Endothelial cell of umbilical vein (primary cell): ENCODE data around the gene ZNF101. TPM values are rescaled to one million over a fixed set of nuclear protein-coding genes. Genes with fewer than 3 reads are reported as not detected.

Experiments
- BruUV-seq: library from RNA; stranded (reverse); fragments of 400-500 nt; replicated peaks from 2 replicates; lab custom pipeline; 2021; lab: Mats Ljungman, UMichigan
- CTCF ChIA-PET: fragments of 300-600, 350-600 bp; sonication (Branson Sonifier 250); formaldehyde crosslinking; loops from one replicate; lab custom pipeline; 2021; ENCODE audit warnings: antibody characterized with exemption, inconsistent platforms; lab: Charles Lee
- POLR2A ChIA-PET: fragments of 300-600, 350-600 bp; sonication (Branson Sonifier 250); formaldehyde crosslinking; loops from one replicate; lab custom pipeline; 2021; ENCODE audit warnings: antibody characterized with exemption, inconsistent platforms; lab: Charles Lee
- DNase-seq: peaks from one replicate; pipeline ENCODE4 v3.0.0-alpha.2; 2011; ENCODE audit warnings: low read depth, low spot score
- FAIRE-seq: peaks from 2 replicates; lab custom pipeline; 2011; peaks lifted over from hg19 to GRCh38; lab: Jason Lieb, UNC
- H2AFZ ChIP-seq: 2 replicates; pipeline ENCODE4 v1.6.0; 2012; ENCODE audit warnings: low read depth, low read length, control low read depth, inconsistent platforms
- H3K27ac ChIP-seq: 2 replicates; pipeline ENCODE4 v1.5.1; 2011; ENCODE audit warnings: low read depth, mild to moderate bottlenecking, control low read depth, low read length, moderate library complexity; ENCODE audit not compliant: insufficient read depth
- H3K27me3 ChIP-seq, 2 experiments: 2 replicates each; pipeline versions ENCODE4 v1.6.0 to v1.6.1; 2011; ENCODE audit warnings: low read length in 2 of 2, mixed read lengths in 1 of 2; ENCODE audit not compliant: control insufficient read depth in 2 of 2, insufficient read depth in 2 of 2
- H3K36me3 ChIP-seq, 2 experiments: 2 replicates in 1 of 2; 3 replicates in 1 of 2; pipeline ENCODE4 v1.5.1; 2011; ENCODE audit warnings: low read length in 2 of 2, mild to moderate bottlenecking in 1 of 2, moderate library complexity in 1 of 2; ENCODE audit not compliant: control insufficient read depth in 2 of 2, insufficient read depth in 2 of 2; ENCODE audit errors: extremely low read depth in 1 of 2
- H3K4me1 ChIP-seq: 3 replicates; pipeline ENCODE4 v1.5.1; 2011; ENCODE audit warnings: mild to moderate bottlenecking, low read length; ENCODE audit not compliant: control insufficient read depth, insufficient read depth; ENCODE audit errors: extremely low read depth
- H3K4me2 ChIP-seq: 2 replicates; pipeline ENCODE4 v1.6.1; 2011; ENCODE audit warnings: low read length, control low read depth, mixed read lengths; ENCODE audit not compliant: insufficient read depth
- H3K4me3 ChIP-seq, 3 experiments: fragments of 200-600 bp in 1 of 3; sonication (generic), shearing (Covaris generic) in 1 of 3; replicated peaks in 1 of 3; 2 replicates each; pipeline ENCODE4 v1.5.1; 2011 to 2016; ENCODE audit warnings: control low read depth in 3 of 3, low read length in 3 of 3, mild to moderate bottlenecking in 2 of 3, inconsistent platforms in 1 of 3, low read depth in 1 of 3, moderate library complexity in 1 of 3; ENCODE audit not compliant: insufficient read depth in 1 of 3
- H3K79me2 ChIP-seq: 2 replicates; pipeline ENCODE4 v1.6.0; 2012; ENCODE audit warnings: low read length, inconsistent platforms; ENCODE audit not compliant: control insufficient read depth, insufficient read depth
- H3K9ac ChIP-seq: replicated peaks from 2 replicates; pipeline ENCODE3; 2011; ENCODE audit warnings: low read length, control low read depth; ENCODE audit not compliant: insufficient read depth; ENCODE audit errors: extremely low read depth
- H3K9me1 ChIP-seq: replicated peaks from 3 replicates; pipeline ENCODE4 v1.6.0; 2011; ENCODE audit warnings: mild to moderate bottlenecking, low read length; ENCODE audit not compliant: control insufficient read depth, insufficient read depth; ENCODE audit errors: extremely low read depth
- H3K9me3 ChIP-seq: replicated peaks from 2 replicates; pipeline ENCODE4 v1.5.1; 2012; ENCODE audit warnings: low read length, inconsistent platforms; ENCODE audit not compliant: control insufficient read depth, insufficient read depth
- H4K20me1 ChIP-seq: replicated peaks from 2 replicates; pipeline ENCODE3; 2011; ENCODE audit warnings: mild to moderate bottlenecking, low read length; ENCODE audit not compliant: control insufficient read depth, insufficient read depth; ENCODE audit errors: extremely low read depth
- EZH2 ChIP-seq: IDR thresholded peaks from 2 replicates; pipeline ENCODE4 v1.6.1; 2012; ENCODE audit warnings: borderline replicate concordance, low read depth, mild to moderate bottlenecking, moderate library complexity, low read length, inconsistent platforms; ENCODE audit not compliant: severe bottlenecking
- FOS ChIP-seq: IDR thresholded peaks from 2 replicates; pipeline ENCODE4 v1.6.1; 2011; ENCODE audit warnings: mild to moderate bottlenecking, low read length, moderate library complexity, borderline replicate concordance; ENCODE audit not compliant: insufficient read depth
- GATA2 ChIP-seq: IDR thresholded peaks from 2 replicates; pipeline ENCODE4 v1.7.0; 2011; ENCODE audit warnings: low read depth, mild to moderate bottlenecking, moderate library complexity, mixed read lengths, low read length; ENCODE audit not compliant: insufficient read length, insufficient read depth
- JUN ChIP-seq: IDR thresholded peaks from 2 replicates; pipeline ENCODE4 v1.6.1; 2011; ENCODE audit warnings: borderline replicate concordance, low read depth; ENCODE audit not compliant: insufficient read length, insufficient read depth
- MYC ChIP-seq: IDR thresholded peaks from one replicate; pipeline ENCODE4 v1.6.1; 2011; ENCODE audit warnings: mild to moderate bottlenecking, low read depth, low read length
- POLR2A ChIP-seq: IDR thresholded peaks from 2 replicates; pipeline ENCODE4 v1.6.1; 2012; ENCODE audit warnings: low read depth, mild to moderate bottlenecking, control low read depth, low read length
- POLR2AphosphoS5 ChIP-seq: IDR thresholded peaks from 2 replicates; pipeline ENCODE4 v1.6.1; 2012; ENCODE audit warnings: low read depth, mild to moderate bottlenecking, control low read depth, low read length, moderate library complexity; ENCODE audit not compliant: insufficient read depth
- dilution Hi-C: fragments of 300-500 bp; cut with MboI; formaldehyde crosslinking; loops from one replicate; pipeline ENCODE4 v1.15.0; 2019; ENCODE audit warnings: low sequenced_read_pairs; ENCODE audit not compliant: extremely low pct_ligation_motif_present
- intact Hi-C: fragments of 100-400 bp; cut with micrococcal nuclease; formaldehyde crosslinking; loops from one replicate; pipeline ENCODE4 v1.10.0; 2022
- polyA plus RNA-seq, 4 experiments: library from polyadenylated mRNA; depleted of rRNA in 3 of 4; stranded (reverse) in 3 of 4; unstranded in 1 of 4; fragments of >200 nt; gene quantifications; 2 replicates each; pipeline versions ENCODE4 v1.2.1 to v1.2.3, GENCODE V29; 2011 to 2012; ENCODE audit warnings: missing spikeins in 1 of 4
- total RNA-seq: library from RNA; stranded (reverse); gene quantifications from 2 replicates; pipeline ENCODE4 v1.2.3, GENCODE V29; 2021
- TF ChIP-seq, protein P1 (sequence below): IDR thresholded peaks from 2 replicates; pipeline ENCODE4 v1.6.1; 2011; ENCODE audit not compliant: insufficient read depth, insufficient read length
- TF ChIP-seq, protein P2 (sequence below), 2 donors: IDR thresholded peaks; 1 replicate in 1 of 2; 2 replicates in 1 of 2; pipeline ENCODE4 v1.5.1; 2011; ENCODE audit warnings: low read length in 2 of 2, mild to moderate bottlenecking in 2 of 2, moderate library complexity in 2 of 2, control low read depth in 1 of 2, inconsistent platforms in 1 of 2, low read depth in 1 of 2; ENCODE audit not compliant: insufficient read depth in 1 of 2; ENCODE audit errors: extremely low read depth in 1 of 2

ZNF101 gene
- total and polyA plus RNA-seq, 2 donors (not counting 3 experiments of a cell fraction or from before 2014, with no cell fraction given), result 2.8 to 12.8 TPM

DNA sequence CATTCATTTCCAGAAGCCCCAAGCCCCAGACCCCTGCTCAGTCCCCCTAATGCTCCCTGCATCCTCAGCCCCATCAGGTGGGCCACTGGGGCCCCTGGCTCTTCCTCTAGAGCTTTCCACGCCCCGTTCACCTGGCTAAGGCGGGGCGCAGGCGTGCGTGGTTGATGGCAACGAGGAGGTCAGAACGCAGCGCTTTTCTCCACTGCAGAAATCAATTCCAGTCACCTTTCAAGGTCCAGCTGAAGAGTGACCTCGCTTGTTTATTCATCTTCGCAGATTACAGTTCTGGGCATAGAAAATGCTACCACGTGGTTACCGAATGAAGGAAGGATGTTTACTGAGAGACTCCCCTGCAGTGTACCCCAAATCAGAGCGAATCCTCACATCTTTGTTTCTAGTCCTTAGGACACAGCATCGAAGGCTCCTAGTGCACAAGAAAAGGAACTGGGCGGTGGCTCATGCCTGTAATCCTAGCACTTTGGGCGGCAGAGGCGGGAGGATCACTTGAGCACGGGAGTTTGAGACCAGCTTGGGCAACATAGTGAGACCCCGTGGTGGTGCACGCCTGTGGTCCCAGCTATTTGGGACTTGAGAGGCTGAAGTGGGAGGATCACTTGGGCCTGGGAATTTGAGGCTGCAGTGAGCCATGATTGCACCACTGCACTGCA, 49.3 kb upstream of the ZNF101 start:
- intact Hi-C loops, result no loop called here
- CTCF ChIA-PET, result no interaction called here
- POLR2A ChIA-PET, result no interaction called here
- no peaks in the 10 kb centered on the region for H4K20me1 ChIP-seq
- no peak overlapping the region for H3K4me3 ChIP-seq
- no peaks in the 10 kb centered on the region for H3K36me3 ChIP-seq
- BruUV-seq, result no TSS peak
- dilution Hi-C loops, result no loop called here
- H3K4me2 ChIP-seq, result no peak overlapping the region
- H3K27me3 ChIP-seq, result no peaks in the 10 kb centered on the region
- FAIRE-seq, result no peak
- H2AFZ ChIP-seq, result no peak overlapping the region
- H3K27ac ChIP-seq, result no peak overlapping the region
- no peaks in the 10 kb centered on the region for H3K79me2 ChIP-seq
- DNase-seq, result no peak
- H3K9me1 ChIP-seq, result no peaks in the 10 kb centered on the region
- no peaks in the 10 kb centered on the region for H3K9me3 ChIP-seq
- H3K9ac ChIP-seq, result no peak overlapping the region
- TF ChIP-seq JUN, result no peak
- no peak for TF ChIP-seq POLR2A
- TF ChIP-seq POLR2AphosphoS5, result no peak
- no peak for TF ChIP-seq MYC
- TF ChIP-seq, protein P1, sequence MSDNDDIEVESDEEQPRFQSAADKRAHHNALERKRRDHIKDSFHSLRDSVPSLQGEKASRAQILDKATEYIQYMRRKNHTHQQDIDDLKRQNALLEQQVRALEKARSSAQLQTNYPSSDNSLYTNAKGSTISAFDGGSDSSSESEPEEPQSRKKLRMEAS, result no peak
- TF ChIP-seq EZH2, result no peak
- no peaks in the 10 kb centered on the region for H3K4me1 ChIP-seq

DNA sequence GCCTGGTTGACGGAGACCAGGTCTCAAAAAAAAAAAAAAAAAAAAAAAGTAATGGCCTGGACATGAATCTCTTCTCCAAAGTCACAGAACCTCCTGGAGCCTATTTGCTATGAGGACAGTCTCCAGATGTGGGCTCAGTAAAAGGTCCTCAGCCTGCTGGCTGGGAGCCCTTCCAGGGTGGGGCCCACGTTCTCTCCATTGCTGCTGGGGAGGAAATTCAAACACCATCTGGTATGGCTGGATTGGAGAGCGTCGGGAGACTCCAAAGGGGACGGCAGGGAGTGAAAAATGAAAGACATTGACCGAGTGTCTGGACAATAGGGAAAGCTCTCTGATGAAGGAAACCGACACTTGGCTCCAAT, 48.8 kb upstream of the ZNF101 start:
- DNase-seq, result no peak
- Histone ChIP-seq H2AFZ (no peak overlapping the region), H3K4me2 (no peak overlapping the region), H3K9me1 (no peaks in the 10 kb centered on the region), H3K36me3 (no peaks in the 10 kb centered on the region), H4K20me1 (no peaks in the 10 kb centered on the region), H3K79me2 (no peaks in the 10 kb centered on the region), H3K4me3 (no peak overlapping the region), H3K9ac (no peak overlapping the region), H3K27ac (no peak overlapping the region), H3K27me3 (no peaks in the 10 kb centered on the region), H3K4me1 (no peaks in the 10 kb centered on the region), H3K9me3 (no peaks in the 10 kb centered on the region)
- FAIRE-seq, result no peak
- POLR2A ChIA-PET, result no interaction called here
- no TSS peak for BruUV-seq
- TF ChIP-seq, protein P1, result no peak
- TF ChIP-seq, protein P2, sequence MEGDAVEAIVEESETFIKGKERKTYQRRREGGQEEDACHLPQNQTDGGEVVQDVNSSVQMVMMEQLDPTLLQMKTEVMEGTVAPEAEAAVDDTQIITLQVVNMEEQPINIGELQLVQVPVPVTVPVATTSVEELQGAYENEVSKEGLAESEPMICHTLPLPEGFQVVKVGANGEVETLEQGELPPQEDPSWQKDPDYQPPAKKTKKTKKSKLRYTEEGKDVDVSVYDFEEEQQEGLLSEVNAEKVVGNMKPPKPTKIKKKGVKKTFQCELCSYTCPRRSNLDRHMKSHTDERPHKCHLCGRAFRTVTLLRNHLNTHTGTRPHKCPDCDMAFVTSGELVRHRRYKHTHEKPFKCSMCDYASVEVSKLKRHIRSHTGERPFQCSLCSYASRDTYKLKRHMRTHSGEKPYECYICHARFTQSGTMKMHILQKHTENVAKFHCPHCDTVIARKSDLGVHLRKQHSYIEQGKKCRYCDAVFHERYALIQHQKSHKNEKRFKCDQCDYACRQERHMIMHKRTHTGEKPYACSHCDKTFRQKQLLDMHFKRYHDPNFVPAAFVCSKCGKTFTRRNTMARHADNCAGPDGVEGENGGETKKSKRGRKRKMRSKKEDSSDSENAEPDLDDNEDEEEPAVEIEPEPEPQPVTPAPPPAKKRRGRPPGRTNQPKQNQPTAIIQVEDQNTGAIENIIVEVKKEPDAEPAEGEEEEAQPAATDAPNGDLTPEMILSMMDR (IDR thresholded peaks at IDR 0.05; ENCODE audit: extremely low read depth in 1 of 2, insufficient read depth in 1 of 2, low read depth in 1 of 2, low read length in 2 of 2), result no peak
- TF ChIP-seq GATA2 (no peak), MYC (no peak), POLR2A (no peak), JUN (no peak), POLR2AphosphoS5 (no peak), EZH2 (no peak), FOS (no peak)
- intact Hi-C loops, result no loop called here
- dilution Hi-C loops, result no loop called here
- CTCF ChIA-PET, result interaction anchor here (0.8 kb wide), 1 partner anchor 14 kb away, joined by 4 read pairs; no protein-coding TSS in a partner anchor
